ENCODE results near the gene B4GALT4.
"Not testable (repeated sequence)": the region's sequence is repeated elsewhere in the genome, so short reads cannot be mapped to it uniquely, and the experiment has no call there.

Gene B4GALT4

DNA sequence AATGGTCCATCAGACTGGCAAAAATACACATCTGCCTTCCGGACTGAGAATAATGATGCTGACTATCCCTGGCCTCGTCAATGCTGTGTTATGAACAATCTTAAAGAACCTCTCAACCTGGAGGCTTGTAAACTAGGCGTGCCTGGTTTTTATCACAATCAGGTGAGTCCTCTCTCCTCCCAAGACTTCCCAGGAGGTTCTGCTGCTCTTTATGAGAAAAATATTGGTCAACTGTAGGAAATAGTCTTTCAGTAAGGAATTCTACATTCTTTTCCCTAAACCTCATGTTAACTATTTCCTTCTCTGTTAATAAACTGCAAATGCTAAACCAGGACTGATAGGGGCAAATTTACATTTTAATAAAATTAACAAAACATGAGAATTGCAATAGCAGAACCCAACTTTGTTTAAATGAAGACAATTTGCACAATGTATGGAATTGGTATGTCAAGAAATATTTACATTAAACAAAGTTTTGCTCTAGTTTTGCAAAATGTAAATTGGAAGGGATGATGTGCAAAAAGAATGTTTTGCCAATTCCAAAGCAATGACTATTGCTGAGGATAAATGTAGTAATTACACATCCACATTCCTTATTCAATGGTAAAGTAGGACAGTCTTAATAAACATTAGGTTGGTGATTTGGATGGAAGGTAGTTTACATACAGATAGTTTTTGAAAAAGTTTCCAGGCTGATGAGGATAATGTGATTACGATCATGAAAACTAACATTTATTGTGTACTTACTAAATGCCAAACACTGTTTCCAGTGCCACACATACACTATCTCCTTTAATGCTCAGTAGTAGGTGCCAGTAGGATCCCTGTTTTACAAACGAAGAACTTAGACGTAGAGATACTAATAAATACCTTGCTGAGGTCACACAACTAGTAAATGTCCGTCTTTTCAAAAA lies 46.2 kb downstream of the B4GALT4 start:
- no peak for DNase-seq

DNA sequence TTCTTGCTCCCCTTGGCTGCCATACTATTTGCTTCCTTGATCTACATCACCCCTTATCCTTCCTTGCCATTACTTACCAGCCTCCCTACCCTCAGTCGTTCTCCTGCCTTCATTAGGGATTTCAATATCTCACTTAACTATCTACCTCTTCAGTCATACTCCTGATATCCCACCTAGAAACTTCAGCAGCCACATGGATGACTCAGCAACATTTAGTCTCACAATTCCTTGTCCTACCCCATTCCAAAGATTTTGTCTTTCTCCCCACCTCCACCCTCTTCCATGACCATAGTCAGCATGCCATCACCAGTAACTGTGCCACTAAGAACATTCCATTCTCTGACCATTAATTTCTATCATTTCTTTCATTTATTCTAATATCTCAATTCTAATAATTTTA lies 48.9 kb downstream of the B4GALT4 start:
- DNase-seq: no peak

DNA sequence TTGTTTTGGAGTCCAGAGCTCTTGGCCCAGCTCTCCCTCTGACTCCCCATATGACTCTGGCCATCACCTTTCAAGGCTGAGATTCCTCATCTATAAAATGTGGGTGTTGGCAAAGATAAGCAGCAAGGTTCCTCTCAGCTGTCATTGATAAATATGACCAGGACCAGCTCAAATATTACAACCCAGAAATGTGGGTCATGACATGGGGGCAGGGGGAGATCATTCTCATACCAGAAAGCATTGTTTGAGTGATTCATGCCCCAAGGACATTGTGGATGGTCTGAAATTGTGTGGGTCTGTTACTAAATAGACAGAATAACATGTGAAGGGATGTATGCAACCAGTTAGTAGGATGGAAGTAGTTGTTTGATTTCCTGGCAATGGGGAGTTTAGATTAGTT lies 53.4 kb downstream of the B4GALT4 start:
- no peak for DNase-seq

DNA sequence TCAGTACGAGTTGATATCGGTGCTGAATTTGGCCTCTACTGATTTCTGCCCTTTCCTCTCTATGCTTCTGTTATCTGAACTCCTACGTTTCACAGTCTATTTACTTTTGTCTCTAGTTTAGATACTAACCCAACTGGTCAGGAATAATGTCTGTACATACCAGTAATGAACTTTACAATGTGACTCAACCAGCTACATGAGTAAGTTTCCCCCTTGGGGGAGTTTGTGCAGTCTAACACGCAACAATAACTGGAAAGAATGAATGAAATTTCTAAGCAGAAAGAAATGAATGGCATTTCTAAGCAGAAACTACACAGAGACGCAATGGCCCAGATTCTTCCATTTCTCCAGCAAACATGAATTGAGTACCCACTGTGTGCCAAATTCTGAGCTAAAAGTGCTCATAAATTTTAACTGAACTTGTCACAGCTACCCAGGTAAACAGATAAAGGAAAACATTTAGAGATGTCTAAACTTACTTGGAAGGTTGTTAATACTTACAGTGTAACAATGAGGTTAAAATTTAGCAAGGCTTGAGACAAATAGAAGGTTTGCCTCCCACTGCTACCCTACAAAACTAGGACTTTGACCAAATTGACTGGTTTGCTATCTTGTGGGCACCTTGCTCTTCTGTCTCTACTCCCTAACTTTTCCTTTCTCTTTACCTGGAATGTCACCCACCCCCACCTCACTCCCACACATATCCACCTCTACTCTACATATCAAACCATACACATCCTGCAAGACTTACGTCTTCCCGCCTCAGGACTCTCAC lies 55.7 kb downstream of the B4GALT4 start:
- no peak for DNase-seq

DNA sequence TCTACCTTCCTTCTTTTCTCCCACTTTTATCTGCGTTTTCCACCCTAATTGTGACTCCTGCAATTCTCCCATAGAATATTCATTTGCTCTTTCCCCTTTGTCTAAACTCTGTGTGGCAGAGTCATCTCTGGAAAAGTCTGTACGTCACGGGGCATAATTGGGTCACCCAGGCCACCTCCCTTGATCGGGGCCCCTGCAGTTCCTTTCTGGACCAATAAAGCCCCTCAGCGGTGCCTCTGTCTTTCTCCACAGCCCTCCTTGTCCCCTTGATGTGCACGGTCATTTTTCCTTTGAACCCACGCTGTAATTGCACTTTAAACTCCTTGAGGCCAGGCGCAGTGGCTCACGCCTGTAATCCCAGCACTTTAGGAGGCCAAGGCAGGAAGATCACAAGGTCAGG lies 56.6 kb downstream of the B4GALT4 start:
- no peak for DNase-seq

DNA sequence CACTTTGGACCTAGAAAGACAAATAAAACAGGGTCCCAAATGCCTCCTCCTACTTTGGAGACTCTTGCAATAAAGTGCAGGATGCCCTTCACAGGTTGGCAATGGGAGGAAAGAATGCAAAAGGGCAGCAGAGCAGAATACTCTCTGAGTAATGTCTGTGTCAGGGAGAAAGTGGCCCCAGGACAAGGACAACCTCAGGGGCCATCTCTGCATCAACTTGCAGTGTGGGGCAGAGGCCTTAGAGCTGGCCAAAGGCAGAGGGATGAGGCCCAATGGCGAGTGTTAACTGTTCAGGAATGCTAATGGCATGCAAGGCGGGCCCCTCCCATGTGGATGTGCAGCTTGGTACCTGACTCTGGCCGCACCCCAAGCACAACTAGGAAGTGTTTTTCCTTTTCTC lies 58.9 kb downstream of the B4GALT4 start:
- DNase-seq: no peak

DNA sequence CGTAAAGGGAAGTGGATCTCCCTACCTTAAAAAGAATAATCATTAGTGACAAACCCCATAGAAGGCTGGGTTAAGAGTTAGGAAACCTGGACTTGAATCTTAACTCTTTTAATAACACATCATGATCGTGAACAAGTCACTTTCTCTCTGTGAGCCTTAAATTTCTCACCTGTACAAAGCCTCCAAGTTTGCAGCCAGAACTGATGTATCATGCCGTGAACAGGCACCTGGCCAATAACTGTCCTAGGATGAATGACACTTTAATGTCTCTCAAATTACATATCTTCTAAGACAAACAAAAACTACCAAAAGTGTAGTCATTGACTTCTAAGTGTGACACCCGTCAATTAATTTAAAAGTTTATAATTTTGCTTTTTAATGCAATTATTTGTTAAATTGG lies 63.4 kb downstream of the B4GALT4 start:
- no peak for DNase-seq

DNA sequence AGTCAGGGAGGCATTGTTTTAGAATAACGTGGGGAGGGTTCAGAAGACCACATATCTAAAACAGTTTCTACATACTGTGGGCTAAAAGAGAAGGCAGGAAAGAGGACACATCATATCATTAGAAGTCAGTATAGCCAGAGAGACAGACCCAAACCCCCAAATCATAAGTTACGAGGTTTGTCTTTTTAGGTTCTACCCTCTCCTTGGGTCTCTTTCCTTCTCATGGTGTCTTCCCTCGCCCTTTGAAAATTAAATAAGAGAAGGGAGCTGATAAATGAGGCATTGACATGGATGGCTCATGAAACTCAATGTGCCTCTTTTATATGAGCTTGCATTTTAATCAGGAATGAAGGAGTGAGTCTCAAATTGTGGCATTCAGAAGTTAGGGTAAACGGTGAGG lies 63.9 kb downstream of the B4GALT4 start:
- no peak for DNase-seq

DNA sequence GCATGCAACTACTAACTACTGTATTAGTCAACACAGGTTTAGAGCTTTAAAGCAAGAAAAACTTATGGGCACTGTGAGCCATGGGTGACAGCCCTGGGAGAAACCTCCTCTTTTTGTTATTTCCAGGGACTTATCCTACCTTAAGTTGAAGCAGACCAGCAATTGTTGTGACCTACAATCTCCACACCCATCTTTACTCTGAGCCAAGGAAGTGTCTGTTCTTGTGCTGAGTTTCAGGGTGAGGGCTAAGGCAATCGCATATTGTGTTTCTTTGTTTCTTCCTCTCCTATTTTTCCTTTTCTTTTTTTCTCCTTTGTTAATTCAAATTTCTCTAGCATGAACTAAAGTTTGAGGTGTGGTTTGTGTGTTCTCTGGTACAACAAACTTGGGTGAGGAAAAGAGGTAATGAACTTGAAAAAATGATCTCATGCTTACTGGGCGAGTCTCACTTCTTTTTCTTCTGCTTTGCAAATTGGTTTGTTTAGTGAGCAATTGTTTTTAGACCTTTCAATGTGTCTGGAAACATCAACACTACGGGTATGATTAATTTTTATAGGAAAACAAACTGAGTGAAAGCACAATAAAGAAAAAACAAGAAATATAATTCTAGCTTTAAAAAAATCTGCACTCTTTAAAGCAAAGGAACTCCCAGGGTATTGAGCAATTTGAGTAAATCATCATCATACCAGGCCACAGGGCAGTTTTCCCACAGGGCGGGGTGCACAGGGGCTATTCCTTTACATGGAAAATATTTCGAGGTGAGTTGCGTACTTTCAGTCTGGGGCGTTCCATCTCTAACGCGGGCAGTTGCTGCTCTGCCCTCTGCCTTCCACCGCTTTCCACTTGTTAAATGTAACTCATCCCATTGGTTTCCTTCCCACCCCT lies 64.6 kb downstream of the B4GALT4 start:
- DNase-seq: no peak

DNA sequence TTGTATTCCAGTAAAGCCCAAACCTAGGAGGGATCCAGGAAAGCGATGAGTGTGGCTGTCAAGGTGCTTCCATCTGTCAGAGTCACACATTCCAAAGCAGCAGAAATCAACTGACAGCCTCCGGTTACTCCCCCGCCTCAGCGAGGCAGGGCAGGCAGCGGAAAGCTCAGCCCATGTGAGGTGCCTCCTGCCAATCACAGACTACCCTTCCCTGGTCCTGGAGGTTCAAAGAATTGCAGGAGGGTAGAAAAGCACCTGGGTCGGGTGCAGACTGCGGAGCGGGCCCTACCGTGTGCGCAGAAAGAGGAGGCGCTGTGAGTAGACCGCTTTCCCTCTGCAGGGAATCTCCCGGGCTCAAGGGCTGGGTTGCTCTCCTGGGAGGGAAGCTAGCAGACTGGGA lies 67.4 kb downstream of the B4GALT4 start, which contains the start of gene UPK1B:
Gene UPK1B (plus strand): TSS at position 274 of the 400 bp plus-strand sequence. CDS start 13,144 bp downstream, outside the sequence.
- no peak for DNase-seq

DNA sequence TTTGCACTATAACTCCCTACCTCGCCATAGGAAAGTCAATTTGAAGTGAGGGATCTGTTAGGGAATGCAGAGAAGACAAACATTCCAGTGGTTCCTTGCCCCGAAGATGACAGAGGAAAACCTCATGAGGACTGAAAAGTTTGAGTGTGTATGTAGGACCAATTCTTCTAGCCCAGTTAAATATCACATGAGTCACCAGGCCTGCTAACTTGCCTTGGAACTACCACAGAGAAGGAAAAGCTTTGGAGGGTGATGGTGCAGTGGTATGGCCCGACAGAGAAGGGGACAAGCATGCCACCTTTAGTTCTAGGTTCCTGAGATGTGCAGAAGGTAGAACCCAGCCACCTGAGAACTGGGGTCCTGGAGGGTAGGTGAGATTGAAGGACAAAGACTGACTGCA lies 69.9 kb downstream of the B4GALT4 start:
- no peak for DNase-seq

DNA sequence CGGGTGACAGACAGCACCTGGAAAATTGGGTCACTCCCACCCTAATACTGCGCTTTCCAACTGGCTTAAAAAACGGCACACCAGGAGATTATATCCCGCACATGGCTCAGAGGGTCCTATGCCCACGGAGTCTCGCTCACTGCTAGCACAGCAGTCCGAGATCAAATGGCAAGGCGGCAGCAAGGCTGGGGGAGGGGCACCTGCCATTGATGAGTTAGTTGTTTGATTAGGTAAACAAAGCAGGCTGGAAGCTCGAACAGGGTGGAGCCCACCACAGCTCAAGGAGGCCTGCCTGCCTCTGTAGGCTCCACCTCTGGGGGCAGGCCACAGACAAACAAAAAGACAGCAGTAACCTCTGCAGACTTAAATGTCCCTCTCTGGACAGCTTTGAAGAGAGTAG lies 75.9 kb downstream of the B4GALT4 start:
- not testable (repeated sequence) for DNase-seq
